Gastrocnemius medialis (tissue), 4 donors: Measurements from ENCODE around the gene NT5C3B.

Source experiments
- CTCF ChIP-seq, 5 experiments: fragments of 450-650 bp in 3 of 5; fragments of 200-600 bp in 2 of 5; sonication (generic) in 2 of 5; IDR thresholded peaks in 4 of 5; conservative IDR thresholded peaks in 1 of 5; 1 replicate in 4 of 5; 2 replicates in 1 of 5; pipeline ENCODE4 v1.5.1; 2016 to 2019; ENCODE audit warnings: antibody characterized with exemption in 5 of 5, mild to moderate bottlenecking in 3 of 5, moderate library complexity in 3 of 5
- POLR2A ChIP-seq, 2 donors: fragments of 450-650 bp; IDR thresholded peaks; one replicate each; pipeline ENCODE4 v1.6.1; 2017; ENCODE audit warnings: antibody characterized with exemption in 2 of 2, mild to moderate bottlenecking in 2 of 2, moderate library complexity in 2 of 2

DNA sequence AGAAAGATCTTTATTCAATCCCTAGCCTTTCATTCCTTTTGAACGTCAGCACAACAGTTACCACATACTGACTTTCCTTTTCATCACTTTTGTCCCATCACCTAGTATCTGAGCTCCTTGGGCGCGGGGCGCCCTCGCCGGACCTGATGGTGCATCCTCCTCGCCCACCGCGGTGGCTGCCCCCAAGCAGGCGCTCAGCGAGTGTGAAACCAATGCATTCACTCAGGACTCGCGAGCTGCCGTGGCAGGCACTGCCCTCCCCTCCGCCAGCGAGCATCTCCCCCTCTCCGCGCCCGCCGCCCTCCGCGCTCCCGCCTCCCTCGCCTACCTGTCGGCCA, 28.4 kb upstream of the NT5C3B start:
- TF ChIP-seq CTCF (IDR thresholded peaks at IDR 0.05 in 4 of 5, conservative IDR thresholded peaks at IDR 0.05 in 1 of 5) (no peak), POLR2A (IDR thresholded peaks at IDR 0.05) (no peak)
